ENCODE results near the gene KCNT2. TPM values are rescaled to one million over a fixed set of nuclear protein-coding genes. Genes with fewer than 3 reads are reported as not detected.

Gene KCNT2
- total and polyA plus RNA-seq, 4 donors, result 0.84 to 18.7 (median 2.0) TPM

GRCh38 chr1:196302981-196303380 lies 305.3 kb downstream of the KCNT2 start:
- Histone ChIP-seq H3K36me3 (ENCODE audit: control insufficient read depth in 4 of 4, insufficient read depth in 4 of 4, low read length in 4 of 4) (no peaks in the 10 kb centered on the region), H3K4me3 (no peak overlapping the region), H3K9me3 (ENCODE audit: control insufficient read depth in 4 of 4, insufficient read depth in 3 of 4, low read length in 3 of 4) (no peaks in the 10 kb centered on the region), H3K27ac (ENCODE audit: low read depth in 1 of 2, low read length in 1 of 2) (no peak overlapping the region), H3K4me1 (ENCODE audit: control insufficient read depth in 5 of 5, insufficient read depth in 5 of 5, low read length in 5 of 5) (no peaks in the 10 kb centered on the region), H3K27me3 (ENCODE audit: control insufficient read depth in 3 of 3, insufficient read depth in 3 of 3, low read length in 2 of 3) (no peaks in the 10 kb centered on the region), H3K9ac (ENCODE audit: insufficient read depth in 1 of 2, low read length in 2 of 2) (no peak overlapping the region)
- ATAC-seq (ENCODE audit: insufficient read depth, low FRiP score) (no peak), DNase-seq (no peak)
- no peak for TF ChIP-seq CTCF (IDR thresholded peaks at IDR 0.05; ENCODE audit: control extremely low read depth, extremely low read depth)

DNA sequence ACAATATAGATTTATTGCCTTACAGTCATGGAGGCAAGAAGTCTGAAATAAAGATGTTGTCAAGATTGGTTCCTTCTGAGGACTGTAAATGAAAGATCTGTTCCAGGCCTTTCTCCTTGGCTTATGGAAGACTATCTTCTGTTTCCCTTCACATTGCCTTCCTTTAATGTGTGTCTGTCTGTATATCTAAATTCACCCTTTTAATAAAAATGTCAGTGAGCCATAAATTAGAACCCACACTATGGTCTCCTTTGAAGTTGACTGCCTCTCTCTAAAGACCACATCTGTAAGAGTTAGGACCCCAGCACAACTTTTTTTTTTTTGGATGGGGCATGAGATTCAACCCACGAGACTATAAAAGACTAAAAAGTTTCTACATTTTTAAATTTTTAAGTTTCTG lies 305.8 kb downstream of the KCNT2 start:
- no peak overlapping the region for H3K4me3 ChIP-seq
- H3K27me3 ChIP-seq (ENCODE audit: control insufficient read depth in 3 of 3, insufficient read depth in 3 of 3, low read length in 2 of 3), result no peaks in the 10 kb centered on the region
- H3K36me3 ChIP-seq (ENCODE audit: control insufficient read depth in 4 of 4, insufficient read depth in 4 of 4, low read length in 4 of 4), result no peaks in the 10 kb centered on the region
- no peak for TF ChIP-seq CTCF (IDR thresholded peaks at IDR 0.05; ENCODE audit: control extremely low read depth, extremely low read depth)
- 88 to 89% methylated on average over 1 of the region's 1 CpG for WGBS, 2 donors
- no peak overlapping the region for H3K9ac ChIP-seq (ENCODE audit: insufficient read depth in 1 of 2, low read length in 2 of 2)
- ATAC-seq (ENCODE audit: insufficient read depth, low FRiP score) (no peak), DNase-seq (no peak)
- H3K27ac ChIP-seq (ENCODE audit: low read depth in 1 of 2, low read length in 1 of 2), result no peak overlapping the region
- no peaks in the 10 kb centered on the region for H3K4me1 ChIP-seq (ENCODE audit: control insufficient read depth in 5 of 5, insufficient read depth in 5 of 5, low read length in 5 of 5)
- no peaks in the 10 kb centered on the region for H3K9me3 ChIP-seq (ENCODE audit: control insufficient read depth in 4 of 4, insufficient read depth in 3 of 4, low read length in 3 of 4)

DNA sequence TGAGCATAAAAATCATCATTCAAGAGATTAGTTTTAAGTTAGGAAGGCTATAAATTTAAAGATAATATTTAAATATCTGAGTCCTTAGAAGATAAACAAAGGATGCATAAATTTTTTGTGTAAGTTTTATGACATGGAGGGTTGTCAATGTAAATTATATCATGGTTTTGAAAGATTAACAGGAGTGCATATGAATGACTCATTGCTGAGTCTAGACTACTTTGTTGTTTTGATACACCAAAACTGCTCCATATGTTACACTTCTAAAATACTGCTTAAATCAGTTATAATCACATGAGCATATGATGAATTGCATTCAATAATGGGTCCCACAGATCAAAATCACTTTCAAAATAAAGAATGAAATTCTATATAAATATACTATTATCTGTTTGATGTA lies 312.5 kb downstream of the KCNT2 start:
- no peak overlapping the region for H3K4me3 ChIP-seq
- H3K9ac ChIP-seq (ENCODE audit: insufficient read depth in 1 of 2, low read length in 2 of 2), result no peak overlapping the region
- DNase-seq, result no peak
- no peaks in the 10 kb centered on the region for H3K27me3 ChIP-seq (ENCODE audit: control insufficient read depth in 3 of 3, insufficient read depth in 3 of 3, low read length in 2 of 3)
- ATAC-seq (ENCODE audit: insufficient read depth, low FRiP score), result no peak
- no peak for TF ChIP-seq CTCF (IDR thresholded peaks at IDR 0.05; ENCODE audit: control extremely low read depth, extremely low read depth)
- H3K27ac ChIP-seq (ENCODE audit: low read depth in 1 of 2, low read length in 1 of 2), result no peak overlapping the region
- H3K36me3 ChIP-seq (ENCODE audit: control insufficient read depth in 4 of 4, insufficient read depth in 4 of 4, low read length in 4 of 4), result no peaks in the 10 kb centered on the region
- no peaks in the 10 kb centered on the region for H3K4me1 ChIP-seq (ENCODE audit: control insufficient read depth in 5 of 5, insufficient read depth in 5 of 5, low read length in 5 of 5)
- H3K9me3 ChIP-seq (ENCODE audit: control insufficient read depth in 4 of 4, insufficient read depth in 3 of 4, low read length in 3 of 4), result no peaks in the 10 kb centered on the region

DNA sequence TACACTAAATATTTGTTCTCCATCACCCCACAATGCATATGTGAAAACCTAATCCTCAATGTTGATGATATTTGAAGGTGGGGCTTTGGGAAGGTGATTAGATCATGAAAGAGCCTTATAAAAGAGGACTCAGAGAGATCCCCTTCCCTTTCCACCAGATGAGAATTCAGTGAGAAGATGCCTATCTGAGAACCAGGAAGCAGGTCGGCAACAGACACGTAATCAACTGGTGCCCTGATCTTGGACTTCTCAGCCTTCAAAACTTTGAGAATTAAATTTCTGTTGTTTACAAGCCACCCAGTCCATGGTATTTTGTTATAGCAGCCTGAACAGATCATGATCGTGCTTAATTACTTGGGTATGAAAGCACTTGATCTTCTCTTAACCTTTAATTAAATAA lies 329.4 kb downstream of the KCNT2 start:
- Histone ChIP-seq H3K27ac (ENCODE audit: low read depth in 1 of 2, low read length in 1 of 2) (no peak overlapping the region), H3K36me3 (ENCODE audit: control insufficient read depth in 4 of 4, insufficient read depth in 4 of 4, low read length in 4 of 4) (no peaks in the 10 kb centered on the region), H3K4me1 (ENCODE audit: control insufficient read depth in 5 of 5, insufficient read depth in 5 of 5, low read length in 5 of 5) (no peaks in the 10 kb centered on the region), H3K4me3 (no peak overlapping the region), H3K9ac (ENCODE audit: insufficient read depth in 1 of 2, low read length in 2 of 2) (no peak overlapping the region), H3K9me3 (ENCODE audit: control insufficient read depth in 4 of 4, insufficient read depth in 3 of 4, low read length in 3 of 4) (no peaks in the 10 kb centered on the region), H3K27me3 (ENCODE audit: control insufficient read depth in 3 of 3, insufficient read depth in 3 of 3, low read length in 2 of 3) (no peaks in the 10 kb centered on the region)
- no peak for ATAC-seq (ENCODE audit: insufficient read depth, low FRiP score)
- no peak for DNase-seq
- TF ChIP-seq CTCF (IDR thresholded peaks at IDR 0.05; ENCODE audit: control extremely low read depth, extremely low read depth), result no peak
- WGBS, 2 donors, result 88 to 91% methylated on average over 3 of the region's 3 CpGs
